Heart right ventricle (tissue), 16 donors: ENCODE results near the gene OGA. TPM values are rescaled to one million over a fixed set of nuclear protein-coding genes. Genes with fewer than 3 reads are reported as not detected.

Source experiments
- ATAC-seq, 8 donors: fragments of 200-7000 bp; cut with Tn5 transposase; one replicate each; pipeline ENCODE4 v1.9.1; 2020; ENCODE audit warnings: mild to moderate bottlenecking in 8 of 8, moderate library complexity in 8 of 8, moderate number of reproducible peaks in 1 of 8
- DNase-seq, 2 donors: peaks; one replicate each; pipeline ENCODE4 v3.0.0-alpha.2; 2020
- H3K27ac ChIP-seq, 10 donors: fragments of 200-600 bp; sonication (generic) in 2 of 10; one replicate each; pipeline versions ENCODE4 v1.5.0 to v1.8.0; 2020 to 2022; ENCODE audit warnings: mild to moderate bottlenecking in 3 of 10
- H3K27me3 ChIP-seq, 7 donors: fragments of 200-600 bp; one replicate each; pipeline ENCODE4 v1.8.0; 2021 to 2022; ENCODE audit warnings: mild to moderate bottlenecking in 2 of 7
- H3K36me3 ChIP-seq, 9 donors: fragments of 200-600 bp; sonication (generic) in 1 of 9; one replicate each; pipeline versions ENCODE4 v1.5.0 to v1.8.0; 2020 to 2022; ENCODE audit warnings: mild to moderate bottlenecking in 2 of 9
- H3K4me1 ChIP-seq, 9 donors: fragments of 200-600 bp; sonication (generic) in 1 of 9; one replicate each; pipeline versions ENCODE4 v1.5.0 to v1.8.0; 2020 to 2022; ENCODE audit warnings: mild to moderate bottlenecking in 4 of 9
- H3K4me3 ChIP-seq, 10 donors: fragments of 200-600 bp; sonication (generic) in 2 of 10; one replicate each; pipeline versions ENCODE4 v1.5.0 to v1.8.0; 2020 to 2022; ENCODE audit warnings: mild to moderate bottlenecking in 7 of 10, moderate library complexity in 2 of 10
- H3K9me3 ChIP-seq, 11 donors: fragments of 200-600 bp in 10 of 11; sonication (generic) in 2 of 11; one replicate each; pipeline versions ENCODE4 v1.5.0 to v1.8.0; 2013 to 2022; ENCODE audit warnings: mild to moderate bottlenecking in 2 of 11, control low read depth in 1 of 11, moderate library complexity in 1 of 11
- CTCF ChIP-seq, 9 donors: fragments of 200-600 bp; sonication (generic) in 2 of 9; IDR thresholded peaks; one replicate each; pipeline versions ENCODE4 v1.5.0 to v1.8.0; 2021 to 2022; ENCODE audit warnings: antibody characterized with exemption in 9 of 9, mild to moderate bottlenecking in 5 of 9, moderate library complexity in 1 of 9
- WGBS, 2 donors: extraction: QIAGEN DNeasy Blood & Tissue Kit; methylation state at CpG; one replicate each; pipeline ENCODE4 v1.1.7; 2013; ENCODE audit warnings: inconsistent platforms in 1 of 2; 5-methylcytosine and 5-hydroxymethylcytosine counted together
- intact Hi-C, 10 donors: fragments of 100-400 bp; cut with DNase I; formaldehyde crosslinking; loops; one replicate each; pipeline versions ENCODE4 v1.11.1 to v1.14.2; 2022
- polyA plus RNA-seq, 2 donors: library from polyadenylated mRNA; stranded (reverse); fragments of 200-250 nt; gene quantifications; one replicate each; pipeline ENCODE4 v1.2.3, GENCODE V29; 2013
- total RNA-seq, 10 donors: library from RNA; stranded (reverse); fragmentation: NEBNext Ultra II Directional in 3 of 10; extraction: Animal tissue kit (Norgen Biotek cat#: 25700) in 3 of 10; gene quantifications; one replicate each; pipeline versions ENCODE4 v1.2.1 to v1.2.4, GENCODE V29; 2021 to 2023
- donor health status: Arrhythmogenic right ventricular cardiomyopathy.
- donor health status: ischemic (EF 13 %, LVEDD 7.1; RV severe dilation, severe dysfunction).
- donor health status: healthy with polysubstance abuse.
- donor health status: DM: no; HTN: yes; CAD: no.
- donor health status: DM: no; HTN: no; CAD: no.
- donor health status: ischemic (EF 25% LVEDD 6.9; RV normal size, moderate dysfunction).
- donor health status: ischemic (EF 25% LVEDD 5.7; RV mildly dilated, moderate dysfunction).
- donor health status: healthy.
- donor health status: DM: yes; HTN: yes; CAD: no.
- donor health status: Ischemic cardiomyopathy.
- donor health status: ischemic (EF 35%, LVEDD 5.7; RV mildly dilated, moderate dysfunction).
- donor health status: nonischemic (EF 11% LVEDD 7.7; RV severe dilation, severe dysfunction).
- donor health status: DM: yes; HTN: yes; CAD: no.
- donor health status: PGD.
- donor health status: ischemic (EF 29% LVEDD 5.4; RV normal size, mild dysfunction).
- donor health status: nonischemic (EF 23%, LVEDD 6.1; RV moderate dilation, normal function).

The OGA gene
- total and polyA plus RNA-seq, 12 donors: 28.7 to 146 (median 116) TPM

DNA sequence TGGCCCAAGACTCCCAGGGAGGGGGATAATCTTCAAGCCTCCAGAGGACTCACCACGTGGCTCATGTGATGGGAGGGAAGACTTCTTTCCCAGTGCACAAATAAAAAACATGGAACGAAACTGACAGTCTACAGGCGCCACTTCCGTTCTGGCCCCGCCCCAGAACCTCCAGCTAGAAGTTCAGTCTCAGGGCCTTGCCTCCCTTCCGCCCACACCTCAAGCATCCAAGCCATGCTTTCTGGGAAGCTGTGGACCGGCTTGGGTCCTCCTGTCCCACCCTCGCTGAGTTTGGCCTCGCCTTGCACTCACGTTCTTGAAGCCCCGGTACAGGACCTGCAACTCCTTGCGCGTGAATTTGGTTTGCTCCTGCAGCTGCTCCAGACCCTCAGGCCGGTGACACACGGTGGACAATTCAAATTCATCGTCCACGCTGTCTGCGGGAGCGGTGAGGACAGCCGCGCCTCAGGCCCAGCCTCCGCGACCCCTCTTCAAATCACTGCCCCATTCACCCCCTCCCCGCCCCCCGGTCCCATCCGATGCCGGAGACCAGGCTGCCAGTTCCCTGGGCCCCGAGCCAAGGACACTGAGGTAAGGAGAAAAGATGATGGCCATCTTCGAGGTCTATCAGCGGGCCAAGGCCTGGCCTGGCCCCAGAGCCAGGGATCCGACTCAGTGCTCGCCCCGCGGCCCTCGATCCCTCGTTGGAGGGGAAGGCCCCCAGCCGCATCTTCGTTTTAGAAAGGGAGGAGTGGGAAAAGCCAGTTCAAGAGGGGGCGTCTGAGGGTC is 10.7 kb upstream of the OGA start:
- H3K4me1 ChIP-seq: peaks cover 2 to 32% (median 23%) of the 10 kb centered on the region in 9 donors
- DNase-seq (peak in 1 of 2 donors; percentile 30), ATAC-seq (no peak)
- 58 to 63% methylated on average over 39 of the region's 39 CpGs for WGBS, 2 donors
- intact Hi-C loops: no loop called here
- peak overlapping the region in 5 of 10 donors; percentile 10 to 24 (median 17) for H3K4me3 ChIP-seq
- peaks cover 0 to 20% (median 0%) of the 10 kb centered on the region in 9 donors for H3K36me3 ChIP-seq
- peak overlapping the region in 2 of 10 donors; percentile 20 to 24 for H3K27ac ChIP-seq
- H3K9me3 ChIP-seq: no peaks in the 10 kb centered on the region
- H3K27me3 ChIP-seq: no peaks in the 10 kb centered on the region
- TF ChIP-seq CTCF (IDR thresholded peaks at IDR 0.05): no peak

DNA sequence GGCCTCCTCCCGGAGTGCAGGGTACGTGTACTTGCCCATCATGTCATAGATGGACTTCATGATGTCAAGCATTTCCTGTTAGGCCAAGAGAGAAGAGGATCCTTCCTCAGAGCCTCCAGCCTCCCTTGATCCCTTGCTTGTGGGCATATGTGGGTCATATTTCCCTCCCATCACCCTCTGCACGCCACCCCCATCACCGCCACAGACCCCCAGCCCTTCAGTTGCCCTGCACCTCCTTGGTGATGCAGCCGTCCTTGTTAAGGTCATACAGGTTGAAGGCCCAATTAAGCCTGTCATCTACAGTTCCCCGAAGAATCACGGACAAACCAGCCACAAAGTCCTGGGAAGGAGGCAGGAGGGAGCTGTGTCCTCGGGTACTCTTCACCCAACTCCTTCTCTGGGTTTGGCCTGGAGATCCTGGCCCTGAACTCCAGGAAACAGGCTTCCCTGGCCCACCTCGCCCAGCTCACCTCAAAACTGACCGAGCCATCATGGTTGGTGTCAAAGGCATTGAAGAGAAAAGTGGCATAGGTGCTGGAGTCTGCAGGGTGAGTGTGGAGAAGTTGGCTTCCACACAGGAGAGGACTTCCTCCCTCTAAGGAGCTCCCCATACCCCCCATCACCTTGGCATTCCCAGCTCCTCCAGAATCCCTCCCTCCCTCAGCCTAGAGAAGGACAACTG is 9.8 kb upstream of the OGA start:
- Histone ChIP-seq H3K4me1 (peaks cover 2 to 28% (median 23%) of the 10 kb centered on the region in 9 donors), H3K27me3 (no peaks in the 10 kb centered on the region), H3K9me3 (no peaks in the 10 kb centered on the region), H3K27ac (no peak overlapping the region), H3K36me3 (peaks cover 0 to 22% (median 0%) of the 10 kb centered on the region in 9 donors), H3K4me3 (no peak overlapping the region)
- no peak for TF ChIP-seq CTCF (IDR thresholded peaks at IDR 0.05)
- DNase-seq (no peak), ATAC-seq (no peak)
- 91 to 95% methylated on average over 10 of the region's 10 CpGs for WGBS, 2 donors
- intact Hi-C loops: no loop called here

DNA sequence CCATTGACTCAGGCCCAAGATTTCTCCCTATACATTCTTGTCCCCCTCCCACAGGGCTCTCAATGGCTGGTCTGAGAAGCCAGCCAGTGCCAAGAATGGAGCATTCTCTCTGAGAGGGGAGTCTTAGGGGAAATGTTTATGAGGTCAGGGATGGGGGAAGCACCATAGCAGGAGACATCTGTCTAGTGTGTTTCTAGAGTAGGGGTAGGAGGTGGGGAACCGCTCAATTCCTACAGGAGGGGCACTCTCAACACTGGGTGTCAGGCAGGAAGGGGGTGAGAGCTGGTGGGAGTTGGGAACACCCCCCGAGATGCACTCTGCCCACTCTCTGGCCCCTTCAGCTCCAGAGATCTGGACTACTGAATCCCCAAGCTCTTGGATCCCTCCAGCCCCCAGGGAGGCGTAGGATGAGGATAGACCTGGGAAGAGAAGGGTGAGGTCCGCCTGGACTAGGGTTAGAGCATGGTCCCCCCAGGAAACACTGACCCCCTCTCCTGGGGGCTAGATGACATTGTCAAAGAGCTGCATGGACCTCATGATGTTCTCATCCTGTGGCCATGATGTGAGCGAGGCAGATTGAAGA is 8.7 kb upstream of the OGA start:
- 92 to 96% methylated on average over 5 of the region's 5 CpGs for WGBS, 2 donors
- no peak overlapping the region for H3K27ac ChIP-seq
- H3K36me3 ChIP-seq: peaks cover 0 to 22% (median 0%) of the 10 kb centered on the region in 9 donors
- H3K4me3 ChIP-seq: no peak overlapping the region
- H3K9me3 ChIP-seq: no peaks in the 10 kb centered on the region
- intact Hi-C loops: no loop called here
- DNase-seq: no peak
- no peaks in the 10 kb centered on the region for H3K27me3 ChIP-seq
- H3K4me1 ChIP-seq: peaks cover 2 to 27% (median 19%) of the 10 kb centered on the region in 9 donors
- TF ChIP-seq CTCF (IDR thresholded peaks at IDR 0.05): no peak
- no peak for ATAC-seq

DNA sequence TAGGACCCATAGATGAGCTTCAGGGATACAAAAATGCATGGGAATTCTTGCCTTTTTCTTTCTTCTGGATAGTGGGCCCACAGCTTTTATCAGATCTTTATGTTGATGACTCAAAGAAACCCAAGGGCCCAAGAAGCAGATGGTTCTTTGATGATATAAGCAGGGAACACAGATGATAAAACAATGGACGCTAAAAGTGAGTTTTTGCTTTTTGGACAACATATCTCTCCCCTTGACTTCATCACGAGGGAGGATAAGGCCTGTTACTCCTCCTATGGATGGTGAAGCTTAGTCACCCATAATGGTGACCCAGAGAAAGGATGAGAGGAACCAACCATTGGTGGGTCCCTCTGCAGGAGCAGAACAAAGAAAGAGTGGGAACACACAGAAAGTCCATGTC is 6.5 kb upstream of the OGA start:
- ATAC-seq (no peak), DNase-seq (no peak)
- Histone ChIP-seq H3K4me3 (no peak overlapping the region), H3K36me3 (peaks cover 0 to 22% (median 0%) of the 10 kb centered on the region in 9 donors), H3K27me3 (no peaks in the 10 kb centered on the region), H3K27ac (no peak overlapping the region), H3K9me3 (no peaks in the 10 kb centered on the region), H3K4me1 (peaks cover 0 to 7% (median under 1%) of the 10 kb centered on the region in 9 donors)
- intact Hi-C loops: no loop called here
- 68 to 93% methylated on average over 2 of the region's 2 CpGs for WGBS, 2 donors
- no peak for TF ChIP-seq CTCF (IDR thresholded peaks at IDR 0.05)
